Tibial nerve (tissue), 4 donors: Measurements from ENCODE around the gene UMOD.

Source experiments
- EP300 ChIP-seq, 2 donors: sonication (generic); formaldehyde crosslinking; IDR thresholded peaks; one replicate each; pipeline ENCODE4 v1.6.1; 2017; ENCODE audit warnings: antibody characterized with exemption in 2 of 2, mild to moderate bottlenecking in 1 of 2
- POLR2A ChIP-seq, 2 donors: fragments of 450-650 bp; IDR thresholded peaks; one replicate each; pipeline ENCODE4 v1.6.1; 2017; ENCODE audit warnings: antibody characterized with exemption in 2 of 2, mild to moderate bottlenecking in 2 of 2, moderate library complexity in 2 of 2
- TF ChIP-seq, protein P1 (sequence below), 5 experiments: fragments of 200-600 bp in 3 of 5; fragments of 450-650 bp in 2 of 5; sonication (generic) in 3 of 5; IDR thresholded peaks; one replicate each; pipeline ENCODE4 v1.5.1; 2016 to 2019; ENCODE audit warnings: antibody characterized with exemption in 5 of 5, mild to moderate bottlenecking in 3 of 5, moderate library complexity in 2 of 5

DNA sequence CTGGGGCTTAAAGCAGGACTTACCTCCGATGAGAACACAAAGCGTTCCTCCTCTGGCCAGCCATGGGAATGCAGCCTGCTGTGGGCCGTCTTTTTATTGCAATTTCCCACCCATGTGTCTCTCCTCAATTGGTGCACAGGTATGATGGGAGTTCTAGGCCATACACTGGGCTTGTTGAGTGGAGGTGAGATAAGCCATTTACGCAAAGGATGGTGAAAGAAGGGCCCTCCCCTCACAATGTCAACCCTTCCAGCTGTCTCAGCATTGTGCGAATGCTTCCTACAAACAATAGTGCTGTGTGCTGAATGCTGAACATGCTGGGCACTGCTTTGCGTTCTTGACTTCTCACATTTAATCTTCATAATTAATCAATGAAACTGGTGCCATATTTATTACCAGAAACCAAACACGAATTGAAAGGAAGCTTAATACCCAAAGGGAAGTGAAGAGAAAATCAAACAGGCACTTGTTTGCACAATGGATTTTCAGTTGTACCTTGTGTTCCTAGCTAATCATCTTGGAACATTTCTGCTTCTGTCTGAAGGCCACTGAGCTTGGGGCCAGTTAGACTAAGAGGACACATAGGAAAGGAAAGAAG lies 25.0 kb downstream of the UMOD start, which contains the start of gene GP2:
- TF ChIP-seq, protein P1, sequence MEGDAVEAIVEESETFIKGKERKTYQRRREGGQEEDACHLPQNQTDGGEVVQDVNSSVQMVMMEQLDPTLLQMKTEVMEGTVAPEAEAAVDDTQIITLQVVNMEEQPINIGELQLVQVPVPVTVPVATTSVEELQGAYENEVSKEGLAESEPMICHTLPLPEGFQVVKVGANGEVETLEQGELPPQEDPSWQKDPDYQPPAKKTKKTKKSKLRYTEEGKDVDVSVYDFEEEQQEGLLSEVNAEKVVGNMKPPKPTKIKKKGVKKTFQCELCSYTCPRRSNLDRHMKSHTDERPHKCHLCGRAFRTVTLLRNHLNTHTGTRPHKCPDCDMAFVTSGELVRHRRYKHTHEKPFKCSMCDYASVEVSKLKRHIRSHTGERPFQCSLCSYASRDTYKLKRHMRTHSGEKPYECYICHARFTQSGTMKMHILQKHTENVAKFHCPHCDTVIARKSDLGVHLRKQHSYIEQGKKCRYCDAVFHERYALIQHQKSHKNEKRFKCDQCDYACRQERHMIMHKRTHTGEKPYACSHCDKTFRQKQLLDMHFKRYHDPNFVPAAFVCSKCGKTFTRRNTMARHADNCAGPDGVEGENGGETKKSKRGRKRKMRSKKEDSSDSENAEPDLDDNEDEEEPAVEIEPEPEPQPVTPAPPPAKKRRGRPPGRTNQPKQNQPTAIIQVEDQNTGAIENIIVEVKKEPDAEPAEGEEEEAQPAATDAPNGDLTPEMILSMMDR (IDR thresholded peaks at IDR 0.05) = no peak
- no peak for TF ChIP-seq EP300 (IDR thresholded peaks at IDR 0.05)
- no peak for TF ChIP-seq POLR2A (IDR thresholded peaks at IDR 0.05)
